ENCODE measurements around the gene FRMD4A.

Gene FRMD4A

DNA sequence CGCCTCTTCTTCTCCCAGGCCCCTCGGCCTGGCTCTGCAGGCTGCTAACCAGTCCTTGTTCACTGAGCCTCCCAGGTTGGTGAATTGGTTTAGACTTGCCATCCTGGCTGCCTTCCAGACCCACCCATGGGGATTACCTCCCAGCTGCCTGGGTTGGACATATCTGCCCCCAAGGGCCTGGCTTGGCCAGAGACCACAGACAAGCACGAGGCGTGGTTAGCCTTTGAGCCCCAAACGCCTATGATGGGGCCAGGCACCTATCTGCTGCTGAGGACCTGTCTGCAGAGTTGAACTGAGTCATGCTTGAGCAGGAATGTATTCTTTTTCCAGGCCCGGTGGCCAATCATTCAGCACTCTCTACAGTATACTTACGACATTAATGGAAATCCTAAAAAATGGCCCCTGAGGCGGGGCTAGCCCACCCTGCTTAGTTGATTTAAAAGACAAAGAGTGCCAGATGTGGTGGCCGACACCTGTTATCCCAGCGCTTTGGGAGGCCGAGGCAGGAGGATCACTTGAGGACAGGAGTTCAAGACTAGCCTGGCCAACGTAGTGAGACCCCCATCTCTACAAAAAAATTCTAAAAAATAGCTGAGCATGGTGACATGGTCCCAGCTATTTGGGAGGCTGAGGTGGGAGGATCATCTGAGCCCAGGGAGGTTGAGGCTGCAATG is 361.5 kb downstream of the FRMD4A start:
- TF ChIP-seq TAF1 (IDR thresholded peaks at IDR 0.05; ENCODE audit: low read depth) (no peak), YY1 (IDR thresholded peaks at IDR 0.05; ENCODE audit: low read depth) (no peak), EGR1 (IDR thresholded peaks at IDR 0.05) (no peak), FOXM1 (IDR thresholded peaks at IDR 0.05; ENCODE audit: borderline replicate concordance, low read depth) (no peak), CREB1 (IDR thresholded peaks at IDR 0.05; ENCODE audit: low read depth) (no peak), TEAD4 (IDR thresholded peaks at IDR 0.05) (no peak), EP300 (IDR thresholded peaks at IDR 0.05; ENCODE audit: borderline replicate concordance) (no peak), CEBPB (IDR thresholded peaks at IDR 0.05) (no peak), TCF12 (IDR thresholded peaks at IDR 0.05; ENCODE audit: low read depth) (no peak), NFIC (IDR thresholded peaks at IDR 0.05) (no peak), ZBTB7A (IDR thresholded peaks at IDR 0.05; ENCODE audit: low read depth) (no peak), RAD21 (IDR thresholded peaks at IDR 0.05; ENCODE audit: low read depth) (no peak)
- TF ChIP-seq, protein P1, sequence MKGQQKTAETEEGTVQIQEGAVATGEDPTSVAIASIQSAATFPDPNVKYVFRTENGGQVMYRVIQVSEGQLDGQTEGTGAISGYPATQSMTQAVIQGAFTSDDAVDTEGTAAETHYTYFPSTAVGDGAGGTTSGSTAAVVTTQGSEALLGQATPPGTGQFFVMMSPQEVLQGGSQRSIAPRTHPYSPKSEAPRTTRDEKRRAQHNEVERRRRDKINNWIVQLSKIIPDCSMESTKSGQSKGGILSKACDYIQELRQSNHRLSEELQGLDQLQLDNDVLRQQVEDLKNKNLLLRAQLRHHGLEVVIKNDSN (IDR thresholded peaks at IDR 0.05), result no peak
- TF ChIP-seq, protein P2, sequence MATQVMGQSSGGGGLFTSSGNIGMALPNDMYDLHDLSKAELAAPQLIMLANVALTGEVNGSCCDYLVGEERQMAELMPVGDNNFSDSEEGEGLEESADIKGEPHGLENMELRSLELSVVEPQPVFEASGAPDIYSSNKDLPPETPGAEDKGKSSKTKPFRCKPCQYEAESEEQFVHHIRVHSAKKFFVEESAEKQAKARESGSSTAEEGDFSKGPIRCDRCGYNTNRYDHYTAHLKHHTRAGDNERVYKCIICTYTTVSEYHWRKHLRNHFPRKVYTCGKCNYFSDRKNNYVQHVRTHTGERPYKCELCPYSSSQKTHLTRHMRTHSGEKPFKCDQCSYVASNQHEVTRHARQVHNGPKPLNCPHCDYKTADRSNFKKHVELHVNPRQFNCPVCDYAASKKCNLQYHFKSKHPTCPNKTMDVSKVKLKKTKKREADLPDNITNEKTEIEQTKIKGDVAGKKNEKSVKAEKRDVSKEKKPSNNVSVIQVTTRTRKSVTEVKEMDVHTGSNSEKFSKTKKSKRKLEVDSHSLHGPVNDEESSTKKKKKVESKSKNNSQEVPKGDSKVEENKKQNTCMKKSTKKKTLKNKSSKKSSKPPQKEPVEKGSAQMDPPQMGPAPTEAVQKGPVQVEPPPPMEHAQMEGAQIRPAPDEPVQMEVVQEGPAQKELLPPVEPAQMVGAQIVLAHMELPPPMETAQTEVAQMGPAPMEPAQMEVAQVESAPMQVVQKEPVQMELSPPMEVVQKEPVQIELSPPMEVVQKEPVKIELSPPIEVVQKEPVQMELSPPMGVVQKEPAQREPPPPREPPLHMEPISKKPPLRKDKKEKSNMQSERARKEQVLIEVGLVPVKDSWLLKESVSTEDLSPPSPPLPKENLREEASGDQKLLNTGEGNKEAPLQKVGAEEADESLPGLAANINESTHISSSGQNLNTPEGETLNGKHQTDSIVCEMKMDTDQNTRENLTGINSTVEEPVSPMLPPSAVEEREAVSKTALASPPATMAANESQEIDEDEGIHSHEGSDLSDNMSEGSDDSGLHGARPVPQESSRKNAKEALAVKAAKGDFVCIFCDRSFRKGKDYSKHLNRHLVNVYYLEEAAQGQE (IDR thresholded peaks at IDR 0.05; ENCODE audit: low read depth), result no peak
- TF ChIP-seq, protein P3, sequence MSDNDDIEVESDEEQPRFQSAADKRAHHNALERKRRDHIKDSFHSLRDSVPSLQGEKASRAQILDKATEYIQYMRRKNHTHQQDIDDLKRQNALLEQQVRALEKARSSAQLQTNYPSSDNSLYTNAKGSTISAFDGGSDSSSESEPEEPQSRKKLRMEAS (IDR thresholded peaks at IDR 0.05), result no peak

DNA sequence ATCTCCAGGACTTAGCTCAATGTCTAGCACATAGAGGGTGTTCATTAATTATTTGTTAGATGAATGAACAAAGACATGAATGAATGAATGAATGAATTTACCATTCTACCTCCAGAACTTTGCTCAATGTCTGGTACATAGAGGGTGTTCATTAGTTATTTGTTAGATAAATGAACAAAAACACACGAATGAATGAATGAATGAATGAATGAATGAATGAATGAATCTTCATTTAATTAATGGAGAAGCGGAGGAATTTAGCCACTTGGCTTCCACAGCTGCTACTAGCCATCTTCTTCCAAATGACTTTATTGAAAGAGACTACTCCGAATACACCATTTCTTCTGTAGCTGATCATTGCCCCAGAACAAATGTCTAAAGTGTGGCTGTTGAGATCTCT is 368.9 kb downstream of the FRMD4A start:
- TF ChIP-seq CREB1 (IDR thresholded peaks at IDR 0.05; ENCODE audit: low read depth), result no peak
- TF ChIP-seq FOXM1 (IDR thresholded peaks at IDR 0.05; ENCODE audit: borderline replicate concordance, low read depth), result no peak
- no peak for TF ChIP-seq RAD21 (IDR thresholded peaks at IDR 0.05; ENCODE audit: low read depth)
- TF ChIP-seq CEBPB (IDR thresholded peaks at IDR 0.05), result no peak
- no peak for TF ChIP-seq EGR1 (IDR thresholded peaks at IDR 0.05)
- TF ChIP-seq ZBTB7A (IDR thresholded peaks at IDR 0.05; ENCODE audit: low read depth), result no peak
- TF ChIP-seq, protein P3 (IDR thresholded peaks at IDR 0.05), result no peak
- TF ChIP-seq, protein P2 (IDR thresholded peaks at IDR 0.05; ENCODE audit: low read depth), result no peak

DNA sequence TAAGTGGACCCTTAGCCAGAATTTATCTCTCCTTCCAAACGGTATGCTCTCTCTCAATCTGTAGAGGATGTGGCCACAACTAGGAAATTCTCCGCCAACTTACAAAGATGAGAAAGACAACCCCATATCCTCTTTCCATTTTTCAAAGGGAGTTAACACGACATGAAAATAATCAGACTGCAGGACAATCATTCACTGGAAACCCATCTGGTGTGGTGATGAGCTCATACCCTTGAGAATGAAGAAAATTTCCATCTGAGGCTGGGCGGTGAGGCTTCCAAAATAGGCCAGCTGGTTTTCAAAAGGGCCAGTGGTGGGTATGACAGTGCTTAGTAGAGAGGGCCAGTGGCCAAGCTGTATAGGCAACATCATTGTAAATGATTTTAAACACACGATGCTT is 369.6 kb downstream of the FRMD4A start:
- TF ChIP-seq ZBTB7A (IDR thresholded peaks at IDR 0.05; ENCODE audit: low read depth), result no peak
- no peak for TF ChIP-seq TCF12 (IDR thresholded peaks at IDR 0.05; ENCODE audit: low read depth)
- TF ChIP-seq CREB1 (IDR thresholded peaks at IDR 0.05; ENCODE audit: low read depth), result no peak
- no peak for TF ChIP-seq FOXM1 (IDR thresholded peaks at IDR 0.05; ENCODE audit: borderline replicate concordance, low read depth)
- no peak for TF ChIP-seq EGR1 (IDR thresholded peaks at IDR 0.05)
- TF ChIP-seq, protein P1 (IDR thresholded peaks at IDR 0.05), result no peak

DNA sequence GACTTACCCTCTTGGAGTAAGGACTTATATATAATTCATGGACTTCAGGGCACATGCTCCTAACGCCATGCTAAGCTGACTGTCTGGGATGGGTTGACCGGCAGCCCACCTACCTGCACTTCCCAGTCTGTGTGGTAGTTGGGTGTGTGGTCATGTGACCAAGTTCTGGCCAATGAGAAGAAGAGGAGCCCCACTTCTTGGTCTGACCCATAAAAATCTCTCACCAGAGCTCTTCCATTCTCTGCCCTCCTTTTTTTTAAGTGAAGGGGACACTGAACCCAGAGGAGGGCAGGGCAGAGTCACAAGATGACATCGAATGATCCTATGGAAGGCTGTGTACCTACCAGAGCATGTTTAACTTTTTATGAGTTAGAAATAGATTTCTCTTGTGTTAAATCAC is 370.1 kb downstream of the FRMD4A start:
- TF ChIP-seq, protein P2 (IDR thresholded peaks at IDR 0.05; ENCODE audit: low read depth), result no peak

Data from Ishikawa (cell line).